OCI-LY7 (cell line): Measurements from ENCODE around the gene INTS1.

Experiments
- EZH2phosphoT487 ChIP-seq: fragments of 200-600 bp; sonication (generic); IDR thresholded peaks from 2 replicates; pipeline ENCODE4 v1.6.1; 2018; ENCODE audit warnings: low read depth, borderline replicate concordance, mild to moderate bottlenecking, mixed run types, antibody characterized with exemption, low read length, moderate library complexity, mixed read lengths
- TF ChIP-seq, protein P1 (sequence below): fragments of 200-600 bp; sonication (generic); conservative IDR thresholded peaks from 2 replicates; pipeline ENCODE4 v1.5.1; 2014; ENCODE audit warnings: mild to moderate bottlenecking, antibody characterized with exemption, low read length, moderate library complexity, mixed read lengths

- no peak for TF ChIP-seq EZH2phosphoT487
- TF ChIP-seq, protein P1, sequence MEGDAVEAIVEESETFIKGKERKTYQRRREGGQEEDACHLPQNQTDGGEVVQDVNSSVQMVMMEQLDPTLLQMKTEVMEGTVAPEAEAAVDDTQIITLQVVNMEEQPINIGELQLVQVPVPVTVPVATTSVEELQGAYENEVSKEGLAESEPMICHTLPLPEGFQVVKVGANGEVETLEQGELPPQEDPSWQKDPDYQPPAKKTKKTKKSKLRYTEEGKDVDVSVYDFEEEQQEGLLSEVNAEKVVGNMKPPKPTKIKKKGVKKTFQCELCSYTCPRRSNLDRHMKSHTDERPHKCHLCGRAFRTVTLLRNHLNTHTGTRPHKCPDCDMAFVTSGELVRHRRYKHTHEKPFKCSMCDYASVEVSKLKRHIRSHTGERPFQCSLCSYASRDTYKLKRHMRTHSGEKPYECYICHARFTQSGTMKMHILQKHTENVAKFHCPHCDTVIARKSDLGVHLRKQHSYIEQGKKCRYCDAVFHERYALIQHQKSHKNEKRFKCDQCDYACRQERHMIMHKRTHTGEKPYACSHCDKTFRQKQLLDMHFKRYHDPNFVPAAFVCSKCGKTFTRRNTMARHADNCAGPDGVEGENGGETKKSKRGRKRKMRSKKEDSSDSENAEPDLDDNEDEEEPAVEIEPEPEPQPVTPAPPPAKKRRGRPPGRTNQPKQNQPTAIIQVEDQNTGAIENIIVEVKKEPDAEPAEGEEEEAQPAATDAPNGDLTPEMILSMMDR, result no peak
Measured at GRCh38 chr7:1501487-1502270, 2.5 kb downstream of the INTS1 start.
